HepG2 (cell line): ENCODE measurements around the gene RNF125. TPM values are rescaled to one million over a fixed set of nuclear protein-coding genes. Genes with fewer than 3 reads are reported as not detected.

Experiments used
- EHMT2 ChIP-seq: fragments of 200-600 bp; sonication (generic); IDR thresholded peaks from 2 replicates; pipeline ENCODE4 v1.7.0; 2017; ENCODE audit warnings: antibody characterized with exemption, low read depth, low read length, borderline replicate concordance
- ETV5 ChIP-seq: IDR thresholded peaks from 2 replicates; pipeline ENCODE4 v1.6.1; 2018; ENCODE audit warnings: missing biosample characterization, missing genetic modification reagents, inconsistent platforms, borderline replicate concordance
- GATA4 ChIP-seq: sonication (generic); IDR thresholded peaks from 2 replicates; pipeline ENCODE4 v1.6.1; 2016; ENCODE audit warnings: antibody characterized with exemption, low read depth, borderline replicate concordance
- HNF4G ChIP-seq, 2 experiments: sonication (generic) in 1 of 2; formaldehyde crosslinking in 1 of 2; IDR thresholded peaks; 2 replicates each; pipeline versions ENCODE4 v1.4.0 to v1.6.1; 2011 to 2020; ENCODE audit warnings: borderline replicate concordance in 2 of 2, low read depth in 2 of 2, mild to moderate bottlenecking in 2 of 2, low read length in 1 of 2, missing genetic modification reagents in 1 of 2, moderate library complexity in 1 of 2
- KDM5A ChIP-seq: fragments of 200-600 bp; sonication (generic); IDR thresholded peaks from 2 replicates; pipeline ENCODE4 v1.7.0; 2018; ENCODE audit warnings: antibody characterized with exemption, mild to moderate bottlenecking, low read length, borderline replicate concordance
- MAFK ChIP-seq, 2 experiments: IDR thresholded peaks in 1 of 2; conservative IDR thresholded peaks in 1 of 2; 2 replicates each; pipeline ENCODE4 v1.6.1; 2011; ENCODE audit warnings: improper control_type of control experiment in 2 of 2, low read length in 2 of 2
- NAIF1 ChIP-seq: sonication (generic); formaldehyde crosslinking; IDR thresholded peaks from 2 replicates; pipeline ENCODE4 v1.5.0; 2020; ENCODE audit warnings: mild to moderate bottlenecking, missing genetic modification reagents, borderline replicate concordance
- TCF7 ChIP-seq: sonication (generic); IDR thresholded peaks from 2 replicates; pipeline ENCODE4 v1.6.1; 2016; ENCODE audit warnings: antibody characterized with exemption, low read depth
- TEAD3 ChIP-seq: optimal IDR thresholded peaks from 2 replicates; pipeline ENCODE3; 2016; ENCODE audit warnings: borderline replicate concordance
- ZNF124 ChIP-seq: sonication (generic); formaldehyde crosslinking; IDR thresholded peaks from 2 replicates; pipeline ENCODE4 v1.4.0; 2020; ENCODE audit warnings: missing genetic modification reagents
- ZNF263 ChIP-seq: sonication (generic); formaldehyde crosslinking; IDR thresholded peaks from 2 replicates; pipeline ENCODE4 v1.4.0; 2020; ENCODE audit warnings: missing genetic modification reagents
- ZNF562 ChIP-seq: sonication (generic); formaldehyde crosslinking; IDR thresholded peaks from 2 replicates; pipeline ENCODE4 v1.8.0; 2022; ENCODE audit warnings: missing genetic modification reagents, borderline replicate concordance
- ZNF570 ChIP-seq: sonication (generic); formaldehyde crosslinking; IDR thresholded peaks from 2 replicates; pipeline ENCODE4 v1.4.0; 2020; ENCODE audit warnings: mild to moderate bottlenecking, missing genetic modification reagents, borderline replicate concordance
- polyA plus RNA-seq, 8 experiments: library from polyadenylated mRNA; depleted of rRNA in 3 of 8; stranded (reverse) in 7 of 8; unstranded in 1 of 8; fragments of >200 nt; fragmentation: Illumina TruSeq in 4 of 8; extraction: Trizol in 4 of 8; gene quantifications; 2 replicates each; pipeline versions ENCODE4 v1.2.1 to v1.2.3, GENCODE V29; 2011 to 2016; ENCODE audit warnings: low read depth in 4 of 8, missing spikeins in 1 of 8, mixed read lengths in 1 of 8; ENCODE audit not compliant: insufficient read depth in 1 of 8
- total RNA-seq, 5 experiments: library from RNA; depleted of rRNA; stranded (reverse); fragments of >200 nt; fragmentation: Illumina TruSeq; extraction: Trizol; gene quantifications; 2 replicates each; pipeline ENCODE4 v1.2.3, GENCODE V29; 2016; ENCODE audit warnings: low read depth in 1 of 5
- TF ChIP-seq, protein P1 (sequence below): sonication (generic); formaldehyde crosslinking; IDR thresholded peaks from 2 replicates; pipeline ENCODE4 v1.9.0; 2021; ENCODE audit warnings: mild to moderate bottlenecking, missing genetic modification reagents
- TF ChIP-seq, protein P2 (sequence below): sonication (generic); formaldehyde crosslinking; IDR thresholded peaks from 2 replicates; pipeline ENCODE4 v1.4.0; 2020; ENCODE audit warnings: missing genetic modification reagents
- TF ChIP-seq, protein P3 (sequence below): sonication (generic); formaldehyde crosslinking; IDR thresholded peaks from 2 replicates; pipeline ENCODE4 v1.8.0; 2022; ENCODE audit warnings: missing genetic modification reagents, mild to moderate bottlenecking, inconsistent platforms, borderline replicate concordance
- TF ChIP-seq, protein P4 (sequence below): IDR thresholded peaks from 2 replicates; pipeline ENCODE4 v1.6.1; 2012; ENCODE audit warnings: low read depth, low read length, improper control_type of control experiment

Gene RNF125
- total and polyA plus RNA-seq, 2 of the 13 experiments (the other 11 are each of a cell fraction or from before 2014, with no cell fraction given) = 0.58 to 1.8 TPM

DNA sequence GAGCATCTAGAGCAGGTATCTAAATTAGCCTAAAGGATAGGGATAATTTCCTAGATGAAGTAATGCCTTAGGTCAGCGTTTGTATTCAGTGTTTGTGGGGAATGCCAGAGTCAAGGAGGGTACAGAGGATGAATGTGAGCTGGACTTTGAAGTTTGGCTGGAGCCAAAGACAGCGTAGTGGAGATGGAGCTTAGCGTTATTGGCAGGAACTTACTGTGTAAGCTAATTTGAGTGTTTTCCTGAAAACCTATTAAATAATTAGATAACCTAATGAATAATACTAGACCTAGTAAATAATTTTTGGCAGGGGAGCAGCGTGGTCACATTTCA lies 77.2 kb downstream of the RNF125 start (continued):
- TF ChIP-seq, protein P1, sequence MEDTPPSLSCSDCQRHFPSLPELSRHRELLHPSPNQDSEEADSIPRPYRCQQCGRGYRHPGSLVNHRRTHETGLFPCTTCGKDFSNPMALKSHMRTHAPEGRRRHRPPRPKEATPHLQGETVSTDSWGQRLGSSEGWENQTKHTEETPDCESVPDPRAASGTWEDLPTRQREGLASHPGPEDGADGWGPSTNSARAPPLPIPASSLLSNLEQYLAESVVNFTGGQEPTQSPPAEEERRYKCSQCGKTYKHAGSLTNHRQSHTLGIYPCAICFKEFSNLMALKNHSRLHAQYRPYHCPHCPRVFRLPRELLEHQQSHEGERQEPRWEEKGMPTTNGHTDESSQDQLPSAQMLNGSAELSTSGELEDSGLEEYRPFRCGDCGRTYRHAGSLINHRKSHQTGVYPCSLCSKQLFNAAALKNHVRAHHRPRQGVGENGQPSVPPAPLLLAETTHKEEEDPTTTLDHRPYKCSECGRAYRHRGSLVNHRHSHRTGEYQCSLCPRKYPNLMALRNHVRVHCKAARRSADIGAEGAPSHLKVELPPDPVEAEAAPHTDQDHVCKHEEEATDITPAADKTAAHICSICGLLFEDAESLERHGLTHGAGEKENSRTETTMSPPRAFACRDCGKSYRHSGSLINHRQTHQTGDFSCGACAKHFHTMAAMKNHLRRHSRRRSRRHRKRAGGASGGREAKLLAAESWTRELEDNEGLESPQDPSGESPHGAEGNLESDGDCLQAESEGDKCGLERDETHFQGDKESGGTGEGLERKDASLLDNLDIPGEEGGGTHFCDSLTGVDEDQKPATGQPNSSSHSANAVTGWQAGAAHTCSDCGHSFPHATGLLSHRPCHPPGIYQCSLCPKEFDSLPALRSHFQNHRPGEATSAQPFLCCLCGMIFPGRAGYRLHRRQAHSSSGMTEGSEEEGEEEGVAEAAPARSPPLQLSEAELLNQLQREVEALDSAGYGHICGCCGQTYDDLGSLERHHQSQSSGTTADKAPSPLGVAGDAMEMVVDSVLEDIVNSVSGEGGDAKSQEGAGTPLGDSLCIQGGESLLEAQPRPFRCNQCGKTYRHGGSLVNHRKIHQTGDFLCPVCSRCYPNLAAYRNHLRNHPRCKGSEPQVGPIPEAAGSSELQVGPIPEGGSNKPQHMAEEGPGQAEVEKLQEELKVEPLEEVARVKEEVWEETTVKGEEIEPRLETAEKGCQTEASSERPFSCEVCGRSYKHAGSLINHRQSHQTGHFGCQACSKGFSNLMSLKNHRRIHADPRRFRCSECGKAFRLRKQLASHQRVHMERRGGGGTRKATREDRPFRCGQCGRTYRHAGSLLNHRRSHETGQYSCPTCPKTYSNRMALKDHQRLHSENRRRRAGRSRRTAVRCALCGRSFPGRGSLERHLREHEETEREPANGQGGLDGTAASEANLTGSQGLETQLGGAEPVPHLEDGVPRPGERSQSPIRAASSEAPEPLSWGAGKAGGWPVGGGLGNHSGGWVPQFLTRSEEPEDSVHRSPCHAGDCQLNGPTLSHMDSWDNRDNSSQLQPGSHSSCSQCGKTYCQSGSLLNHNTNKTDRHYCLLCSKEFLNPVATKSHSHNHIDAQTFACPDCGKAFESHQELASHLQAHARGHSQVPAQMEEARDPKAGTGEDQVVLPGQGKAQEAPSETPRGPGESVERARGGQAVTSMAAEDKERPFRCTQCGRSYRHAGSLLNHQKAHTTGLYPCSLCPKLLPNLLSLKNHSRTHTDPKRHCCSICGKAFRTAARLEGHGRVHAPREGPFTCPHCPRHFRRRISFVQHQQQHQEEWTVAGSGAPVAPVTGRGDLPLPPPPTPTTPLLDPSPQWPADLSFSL (CRISPR knock-in tag) = no peak
- no peak for TF ChIP-seq KDM5A
- no peak for TF ChIP-seq ZNF562 (CRISPR knock-in tag)
- TF ChIP-seq GATA4 = no peak
- no peak for TF ChIP-seq ZNF263 (CRISPR knock-in tag)
- no peak for TF ChIP-seq ETV5 (CRISPR knock-in tag)
- TF ChIP-seq HNF4G (IDR thresholded peaks at IDR 0.05; ENCODE audit: borderline replicate concordance, low read depth, low read length) = 0 out of 2 replicates have a peak, but pooled peaks have one; percentile 12
- no peak for TF ChIP-seq HNF4G (CRISPR knock-in tag; IDR thresholded peaks at IDR 0.05; ENCODE audit: borderline replicate concordance, low read depth)
- TF ChIP-seq, protein P2, sequence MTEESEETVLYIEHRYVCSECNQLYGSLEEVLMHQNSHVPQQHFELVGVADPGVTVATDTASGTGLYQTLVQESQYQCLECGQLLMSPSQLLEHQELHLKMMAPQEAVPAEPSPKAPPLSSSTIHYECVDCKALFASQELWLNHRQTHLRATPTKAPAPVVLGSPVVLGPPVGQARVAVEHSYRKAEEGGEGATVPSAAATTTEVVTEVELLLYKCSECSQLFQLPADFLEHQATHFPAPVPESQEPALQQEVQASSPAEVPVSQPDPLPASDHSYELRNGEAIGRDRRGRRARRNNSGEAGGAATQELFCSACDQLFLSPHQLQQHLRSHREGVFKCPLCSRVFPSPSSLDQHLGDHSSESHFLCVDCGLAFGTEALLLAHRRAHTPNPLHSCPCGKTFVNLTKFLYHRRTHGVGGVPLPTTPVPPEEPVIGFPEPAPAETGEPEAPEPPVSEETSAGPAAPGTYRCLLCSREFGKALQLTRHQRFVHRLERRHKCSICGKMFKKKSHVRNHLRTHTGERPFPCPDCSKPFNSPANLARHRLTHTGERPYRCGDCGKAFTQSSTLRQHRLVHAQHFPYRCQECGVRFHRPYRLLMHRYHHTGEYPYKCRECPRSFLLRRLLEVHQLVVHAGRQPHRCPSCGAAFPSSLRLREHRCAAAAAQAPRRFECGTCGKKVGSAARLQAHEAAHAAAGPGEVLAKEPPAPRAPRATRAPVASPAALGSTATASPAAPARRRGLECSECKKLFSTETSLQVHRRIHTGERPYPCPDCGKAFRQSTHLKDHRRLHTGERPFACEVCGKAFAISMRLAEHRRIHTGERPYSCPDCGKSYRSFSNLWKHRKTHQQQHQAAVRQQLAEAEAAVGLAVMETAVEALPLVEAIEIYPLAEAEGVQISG (CRISPR knock-in tag) = no peak
- 0 out of 2 replicates have a peak, but pooled peaks have one; percentile 5 for TF ChIP-seq TCF7
- no peak for TF ChIP-seq NAIF1 (CRISPR knock-in tag)
- TF ChIP-seq ZNF124 (CRISPR knock-in tag) = no peak
- TF ChIP-seq, protein P3, sequence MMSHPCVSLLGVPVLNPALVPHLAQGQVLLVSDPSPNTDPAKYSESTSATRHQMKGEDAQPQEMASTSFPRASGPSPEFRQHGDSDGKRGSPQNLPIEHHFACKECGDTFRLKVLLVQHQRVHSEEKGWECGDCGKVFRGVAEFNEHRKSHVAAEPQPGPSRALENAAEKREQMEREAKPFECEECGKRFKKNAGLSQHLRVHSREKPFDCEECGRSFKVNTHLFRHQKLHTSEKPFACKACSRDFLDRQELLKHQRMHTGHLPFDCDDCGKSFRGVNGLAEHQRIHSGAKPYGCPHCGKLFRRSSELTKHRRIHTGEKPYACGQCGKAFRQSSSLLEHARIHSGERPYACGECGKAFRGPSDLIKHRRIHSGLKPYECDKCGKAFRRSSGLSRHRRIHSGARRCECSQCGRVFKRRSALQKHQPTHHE (CRISPR knock-in tag) = no peak
- peak; percentile 56 to 63 for TF ChIP-seq MAFK (conservative IDR thresholded peaks at IDR 0.05 in 1 of 2, IDR thresholded peaks at IDR 0.05 in 1 of 2; ENCODE audit: low read length in 2 of 2)
- peak; percentile 12 for TF ChIP-seq TEAD3 (CRISPR knock-in tag)
- no peak for TF ChIP-seq ZNF570 (CRISPR knock-in tag)
- TF ChIP-seq, protein P4, sequence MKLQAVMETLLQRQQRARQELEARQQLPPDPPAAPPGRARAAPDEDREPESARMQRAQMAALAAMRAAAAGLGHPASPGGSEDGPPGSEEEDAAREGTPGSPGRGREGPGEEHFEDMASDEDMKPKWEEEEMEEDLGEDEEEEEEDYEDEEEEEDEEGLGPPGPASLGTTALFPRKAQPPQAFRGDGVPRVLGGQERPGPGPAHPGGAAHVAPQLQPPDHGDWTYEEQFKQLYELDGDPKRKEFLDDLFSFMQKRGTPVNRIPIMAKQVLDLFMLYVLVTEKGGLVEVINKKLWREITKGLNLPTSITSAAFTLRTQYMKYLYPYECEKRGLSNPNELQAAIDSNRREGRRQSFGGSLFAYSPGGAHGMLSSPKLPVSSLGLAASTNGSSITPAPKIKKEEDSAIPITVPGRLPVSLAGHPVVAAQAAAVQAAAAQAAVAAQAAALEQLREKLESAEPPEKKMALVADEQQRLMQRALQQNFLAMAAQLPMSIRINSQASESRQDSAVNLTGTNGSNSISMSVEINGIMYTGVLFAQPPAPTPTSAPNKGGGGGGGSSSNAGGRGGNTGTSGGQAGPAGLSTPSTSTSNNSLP = no peak
- no peak for TF ChIP-seq EHMT2
